ENCODE results near the gene SBK2.

Gene SBK2

GRCh38 chr19:55481148-55481793 lies 55.7 kb downstream of the SBK2 start:
- TF ChIP-seq CTCF (IDR thresholded peaks at IDR 0.05): no peak

GRCh38 chr19:55479451-55480230 lies 57.3 kb downstream of the SBK2 start:
- TF ChIP-seq CTCF (IDR thresholded peaks at IDR 0.05): no peak

GRCh38 chr19:55479045-55479444 lies 57.9 kb downstream of the SBK2 start:
- no peak for TF ChIP-seq CTCF (IDR thresholded peaks at IDR 0.05)
